K562 (cell line): ENCODE data around the gene LRRC4B. TPM values are rescaled to one million over a fixed set of nuclear protein-coding genes. Genes with fewer than 3 reads are reported as not detected.

Source experiments
- ATF1 ChIP-seq, 2 experiments: fragments of 450-650 bp in 1 of 2; IDR thresholded peaks; 2 replicates each; pipeline ENCODE4 v1.6.1; 2016; ENCODE audit warnings: missing compliant biosample characterization in 1 of 2, missing genetic modification characterization in 1 of 2
- BDP1 ChIP-seq: IDR thresholded peaks from 3 replicates; pipeline ENCODE4 v1.6.1; 2011; ENCODE audit not compliant: insufficient read length, insufficient read depth
- ETS1 ChIP-seq: conservative IDR thresholded peaks from 2 replicates; pipeline ENCODE4 v1.6.1; 2011; ENCODE audit warnings: low read depth, mild to moderate bottlenecking, low read length; ENCODE audit not compliant: control insufficient read depth
- KLF6 ChIP-seq: fragments of 250-450 bp; sonication (Bioruptor Pico); IDR thresholded peaks from 2 replicates; pipeline ENCODE4 v1.4.0; 2020; ENCODE audit warnings: mild to moderate bottlenecking, moderate library complexity, borderline replicate concordance
- MTA2 ChIP-seq: fragments of 450-650 bp; IDR thresholded peaks from 2 replicates; pipeline ENCODE4 v1.6.1; 2016; ENCODE audit warnings: low read depth
- NFIX ChIP-seq: fragments of 250-450 bp; sonication (Bioruptor Pico); IDR thresholded peaks from 2 replicates; pipeline ENCODE4 v1.4.0; 2020; ENCODE audit warnings: low read depth, mild to moderate bottlenecking, moderate library complexity
- PHB ChIP-seq: fragments of 250-450 bp; sonication (Bioruptor Pico); IDR thresholded peaks from 2 replicates; pipeline ENCODE4 v1.5.0; 2021
- RCOR1 ChIP-seq, 2 experiments: IDR thresholded peaks; 2 replicates each; pipeline ENCODE4 v1.6.1; 2012; ENCODE audit warnings: low read depth in 2 of 2, low read length in 2 of 2, borderline replicate concordance in 1 of 2, improper control_type of control experiment in 1 of 2
- REST ChIP-seq, 2 experiments: fragments of 450-650 bp; formaldehyde crosslinking in 1 of 2; IDR thresholded peaks; 2 replicates each; pipeline versions ENCODE4 v1.4.0 to v1.6.1; 2014 to 2020; ENCODE audit warnings: mild to moderate bottlenecking in 2 of 2, borderline replicate concordance in 1 of 2, low read depth in 1 of 2
- ZNF444 ChIP-seq: fragments of 250-450 bp; sonication (Bioruptor Pico); IDR thresholded peaks from 2 replicates; pipeline ENCODE4 v1.4.0; 2020; ENCODE audit warnings: mild to moderate bottlenecking, moderate library complexity
- polyA plus RNA-seq, 8 experiments: library from polyadenylated mRNA; depleted of rRNA in 4 of 8; stranded (reverse) in 5 of 8; unstranded in 3 of 8; fragments of >200 nt; fragmentation: Nextera tagmentation in 2 of 8; fragmentation: Illumina TruSeq in 1 of 8; extraction: Ambion mirVana in 2 of 8; extraction: Trizol in 1 of 8; gene quantifications; 2 replicates each; pipeline versions ENCODE4 v1.2.1 to v1.2.3, GENCODE V29; 2011 to 2014; ENCODE audit warnings: inconsistent platforms in 1 of 8, missing spikeins in 1 of 8
- total RNA-seq, 7 experiments: library from RNA; depleted of rRNA in 6 of 7; stranded (reverse); fragments of >200 nt in 6 of 7; fragmentation: Illumina TruSeq in 2 of 7; extraction: Trizol in 2 of 7; gene quantifications; 2 replicates each; pipeline versions ENCODE4 v1.2.1 to v1.2.3, GENCODE V29; 2011 to 2021; ENCODE audit warnings: low replicate concordance in 1 of 7
- TF ChIP-seq, protein P1 (sequence below): sonication (generic); formaldehyde crosslinking; IDR thresholded peaks from 2 replicates; pipeline ENCODE4 v1.8.0; 2022; ENCODE audit warnings: missing genetic modification reagents, mild to moderate bottlenecking, moderate library complexity, borderline replicate concordance
- TF ChIP-seq, protein P2 (sequence below): fragments of 250-450 bp; sonication (Bioruptor Pico); IDR thresholded peaks from 2 replicates; pipeline ENCODE4 v1.9.0; 2021; ENCODE audit warnings: mild to moderate bottlenecking, inconsistent platforms
- TF ChIP-seq, protein P3 (sequence below): fragments of 450-650 bp; formaldehyde crosslinking; IDR thresholded peaks from 2 replicates; pipeline ENCODE4 v1.4.0; 2022; ENCODE audit warnings: missing genetic modification characterization

LRRC4B gene
- total and polyA plus RNA-seq, 9 of the 15 experiments (the other 6 are each of a cell fraction or from before 2014, with no cell fraction given) = 0.18 to 9.6 (median 2.9) TPM; not detected in 2

DNA sequence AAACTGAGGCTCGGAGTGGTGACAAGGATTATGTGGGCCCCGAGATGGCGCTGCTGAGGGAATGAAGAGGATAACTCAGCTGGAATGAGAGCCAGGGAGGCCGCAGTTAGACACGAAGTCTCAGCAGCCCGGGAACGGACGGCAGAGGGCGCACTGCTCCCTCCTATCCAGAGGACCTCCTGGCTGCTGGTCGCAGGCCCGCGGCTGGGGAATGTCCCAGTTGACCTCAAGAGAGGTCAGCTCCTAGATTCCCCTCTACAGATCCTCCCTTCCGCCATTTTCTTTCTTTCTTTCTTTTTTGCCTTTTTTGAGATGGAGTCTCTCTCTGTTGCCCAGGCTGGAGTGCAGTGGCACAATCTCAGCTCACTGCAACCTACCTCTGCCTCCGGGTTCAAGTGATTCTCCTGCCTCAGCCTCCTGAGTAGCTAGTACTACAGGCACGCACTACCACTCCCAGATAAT lies 30.4 kb downstream of the LRRC4B start (continued):
- TF ChIP-seq REST (IDR thresholded peaks at IDR 0.05; ENCODE audit: borderline replicate concordance) (peak; percentile 91), REST (CRISPR knock-in tag; IDR thresholded peaks at IDR 0.05; ENCODE audit: low read depth) (no peak), ATF1 (CRISPR knock-in tag; IDR thresholded peaks at IDR 0.05) (no peak), ATF1 (tag; IDR thresholded peaks at IDR 0.05) (peak; percentile 30; the same call in 1 of the 2 replicates), BDP1 (no peak), NFIX (CRISPR knock-in tag) (no peak), MTA2 (peak; percentile 61), RCOR1 (IDR thresholded peaks at IDR 0.05; ENCODE audit: borderline replicate concordance in 1 of 2, low read depth in 2 of 2, low read length in 2 of 2) (peak in 1 of 2 experiments; percentile 72; a peak in 2 of 4 replicates), ETS1 (0 out of 2 replicates have a peak, but pooled peaks have one; percentile 18), KLF6 (0 out of 2 replicates have a peak, but pooled peaks have one; percentile 27), ZNF444 (CRISPR knock-in tag) (no peak), PHB (CRISPR knock-in tag) (no peak)
- TF ChIP-seq, protein P1, sequence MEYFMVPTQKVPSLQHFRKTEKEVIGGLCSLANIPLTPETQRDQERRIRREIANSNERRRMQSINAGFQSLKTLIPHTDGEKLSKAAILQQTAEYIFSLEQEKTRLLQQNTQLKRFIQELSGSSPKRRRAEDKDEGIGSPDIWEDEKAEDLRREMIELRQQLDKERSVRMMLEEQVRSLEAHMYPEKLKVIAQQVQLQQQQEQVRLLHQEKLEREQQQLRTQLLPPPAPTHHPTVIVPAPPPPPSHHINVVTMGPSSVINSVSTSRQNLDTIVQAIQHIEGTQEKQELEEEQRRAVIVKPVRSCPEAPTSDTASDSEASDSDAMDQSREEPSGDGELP = peak; percentile 93
- TF ChIP-seq, protein P2, sequence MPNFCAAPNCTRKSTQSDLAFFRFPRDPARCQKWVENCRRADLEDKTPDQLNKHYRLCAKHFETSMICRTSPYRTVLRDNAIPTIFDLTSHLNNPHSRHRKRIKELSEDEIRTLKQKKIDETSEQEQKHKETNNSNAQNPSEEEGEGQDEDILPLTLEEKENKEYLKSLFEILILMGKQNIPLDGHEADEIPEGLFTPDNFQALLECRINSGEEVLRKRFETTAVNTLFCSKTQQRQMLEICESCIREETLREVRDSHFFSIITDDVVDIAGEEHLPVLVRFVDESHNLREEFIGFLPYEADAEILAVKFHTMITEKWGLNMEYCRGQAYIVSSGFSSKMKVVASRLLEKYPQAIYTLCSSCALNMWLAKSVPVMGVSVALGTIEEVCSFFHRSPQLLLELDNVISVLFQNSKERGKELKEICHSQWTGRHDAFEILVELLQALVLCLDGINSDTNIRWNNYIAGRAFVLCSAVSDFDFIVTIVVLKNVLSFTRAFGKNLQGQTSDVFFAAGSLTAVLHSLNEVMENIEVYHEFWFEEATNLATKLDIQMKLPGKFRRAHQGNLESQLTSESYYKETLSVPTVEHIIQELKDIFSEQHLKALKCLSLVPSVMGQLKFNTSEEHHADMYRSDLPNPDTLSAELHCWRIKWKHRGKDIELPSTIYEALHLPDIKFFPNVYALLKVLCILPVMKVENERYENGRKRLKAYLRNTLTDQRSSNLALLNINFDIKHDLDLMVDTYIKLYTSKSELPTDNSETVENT (CRISPR knock-in tag) = no peak
- TF ChIP-seq, protein P3, sequence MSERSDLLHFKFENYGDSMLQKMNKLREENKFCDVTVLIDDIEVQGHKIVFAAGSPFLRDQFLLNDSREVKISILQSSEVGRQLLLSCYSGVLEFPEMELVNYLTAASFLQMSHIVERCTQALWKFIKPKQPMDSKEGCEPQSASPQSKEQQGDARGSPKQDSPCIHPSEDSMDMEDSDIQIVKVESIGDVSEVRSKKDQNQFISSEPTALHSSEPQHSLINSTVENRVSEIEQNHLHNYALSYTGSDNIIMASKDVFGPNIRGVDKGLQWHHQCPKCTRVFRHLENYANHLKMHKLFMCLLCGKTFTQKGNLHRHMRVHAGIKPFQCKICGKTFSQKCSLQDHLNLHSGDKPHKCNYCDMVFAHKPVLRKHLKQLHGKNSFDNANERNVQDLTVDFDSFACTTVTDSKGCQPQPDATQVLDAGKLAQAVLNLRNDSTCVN (CRISPR knock-in tag) = 0 out of 2 replicates have a peak, but pooled peaks have one; percentile 24
